ENCODE measurements around the gene SEMA6A.
"Not testable (repeated sequence)": the region's sequence is repeated elsewhere in the genome, so short reads cannot be mapped to it uniquely, and the experiment has no call there.

The SEMA6A gene

GRCh38 chr5:116524051-116524904 is 50.3 kb downstream of the SEMA6A start:
- TF ChIP-seq, protein P1, sequence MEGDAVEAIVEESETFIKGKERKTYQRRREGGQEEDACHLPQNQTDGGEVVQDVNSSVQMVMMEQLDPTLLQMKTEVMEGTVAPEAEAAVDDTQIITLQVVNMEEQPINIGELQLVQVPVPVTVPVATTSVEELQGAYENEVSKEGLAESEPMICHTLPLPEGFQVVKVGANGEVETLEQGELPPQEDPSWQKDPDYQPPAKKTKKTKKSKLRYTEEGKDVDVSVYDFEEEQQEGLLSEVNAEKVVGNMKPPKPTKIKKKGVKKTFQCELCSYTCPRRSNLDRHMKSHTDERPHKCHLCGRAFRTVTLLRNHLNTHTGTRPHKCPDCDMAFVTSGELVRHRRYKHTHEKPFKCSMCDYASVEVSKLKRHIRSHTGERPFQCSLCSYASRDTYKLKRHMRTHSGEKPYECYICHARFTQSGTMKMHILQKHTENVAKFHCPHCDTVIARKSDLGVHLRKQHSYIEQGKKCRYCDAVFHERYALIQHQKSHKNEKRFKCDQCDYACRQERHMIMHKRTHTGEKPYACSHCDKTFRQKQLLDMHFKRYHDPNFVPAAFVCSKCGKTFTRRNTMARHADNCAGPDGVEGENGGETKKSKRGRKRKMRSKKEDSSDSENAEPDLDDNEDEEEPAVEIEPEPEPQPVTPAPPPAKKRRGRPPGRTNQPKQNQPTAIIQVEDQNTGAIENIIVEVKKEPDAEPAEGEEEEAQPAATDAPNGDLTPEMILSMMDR (IDR thresholded peaks at IDR 0.05; ENCODE audit: low read length, missing control alignments), result no peak
- no peak for DNase-seq (ENCODE audit: low read depth)
- H3K4me3 ChIP-seq (replicated peaks; ENCODE audit: low read depth, low read length), result no peak overlapping the region

DNA sequence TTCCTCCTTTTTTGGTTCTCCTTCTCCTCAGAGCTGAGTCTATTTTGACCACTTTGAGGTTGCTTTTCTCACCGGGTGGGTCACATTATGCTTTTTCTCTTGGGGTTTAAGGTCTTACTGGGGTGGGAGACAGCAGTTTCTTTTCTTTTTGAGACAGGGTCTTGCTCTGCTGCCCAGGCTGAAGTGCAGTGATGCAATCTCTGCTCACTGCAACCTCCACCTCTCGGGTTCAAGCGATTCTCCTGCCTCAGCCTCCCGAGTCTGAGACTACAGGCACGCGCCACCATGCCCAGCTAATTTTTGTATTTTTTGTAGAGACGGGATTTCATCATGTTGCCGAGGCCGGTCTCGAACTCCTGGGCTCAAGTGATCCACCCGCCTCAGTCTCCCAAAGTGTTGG is 51.4 kb downstream of the SEMA6A start:
- H3K4me3 ChIP-seq (replicated peaks; ENCODE audit: low read depth, low read length); DNase-seq (ENCODE audit: low read depth): not testable (repeated sequence)

GRCh38 chr5:116522356-116523136 is 52.1 kb downstream of the SEMA6A start:
- TF ChIP-seq, protein P1 (IDR thresholded peaks at IDR 0.05; ENCODE audit: low read length, missing control alignments), result no peak
- no peak for DNase-seq (ENCODE audit: low read depth)
- H3K4me3 ChIP-seq (replicated peaks; ENCODE audit: low read depth, low read length), result no peak overlapping the region

- DNase-seq (ENCODE audit: low read depth), result peak; percentile 14
- H3K4me3 ChIP-seq (replicated peaks; ENCODE audit: low read depth, low read length), result no peak overlapping the region
- TF ChIP-seq, protein P1 (IDR thresholded peaks at IDR 0.05; ENCODE audit: low read length, missing control alignments), result no peak
Measured at GRCh38 chr5:116521173-116521872, 53.3 kb downstream of the SEMA6A start.

DNA sequence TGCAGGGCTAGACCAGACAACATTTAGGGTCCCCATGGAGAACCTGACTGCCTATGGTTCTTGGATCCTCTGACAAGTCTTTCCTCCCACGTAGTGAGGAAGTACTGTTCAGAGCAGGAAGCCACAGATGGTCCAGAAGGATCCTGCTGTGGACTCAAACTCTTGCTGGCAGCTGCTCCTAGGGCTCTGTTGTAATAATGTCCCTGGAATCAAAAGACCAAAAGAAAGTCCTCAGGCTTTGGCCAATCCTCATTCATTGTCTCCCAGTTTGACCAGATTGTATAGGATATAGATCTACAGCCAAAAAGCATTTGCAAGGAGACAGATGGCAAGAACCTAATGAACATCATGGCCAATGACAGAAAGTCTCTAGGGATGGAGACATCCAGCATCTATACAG is 53.9 kb downstream of the SEMA6A start:
- peak; percentile 7 for DNase-seq (ENCODE audit: low read depth)
- TF ChIP-seq, protein P1 (IDR thresholded peaks at IDR 0.05; ENCODE audit: low read length, missing control alignments), result no peak
- no peak overlapping the region for H3K4me3 ChIP-seq (replicated peaks; ENCODE audit: low read depth, low read length)

GRCh38 chr5:116518423-116518822 is 56.2 kb downstream of the SEMA6A start:
- no peak overlapping the region for H3K4me3 ChIP-seq (replicated peaks; ENCODE audit: low read depth, low read length)
- TF ChIP-seq, protein P1 (IDR thresholded peaks at IDR 0.05; ENCODE audit: low read length, missing control alignments), result no peak
- DNase-seq (ENCODE audit: low read depth), result no peak

- no peak for DNase-seq (ENCODE audit: low read depth)
- no peak overlapping the region for H3K4me3 ChIP-seq (replicated peaks; ENCODE audit: low read depth, low read length)
- TF ChIP-seq, protein P1 (IDR thresholded peaks at IDR 0.05; ENCODE audit: low read length, missing control alignments), result no peak
Measured at GRCh38 chr5:116517488-116517887, 57.1 kb downstream of the SEMA6A start.
